Measurements from ENCODE around the gene CARMIL1.

GRCh38 chr6:25277857-25278256 lies 1.3 kb upstream of the CARMIL1 start:
- TF ChIP-seq CTCF (conservative IDR thresholded peaks at IDR 0.05 in 1 of 2, IDR thresholded peaks at IDR 0.05 in 1 of 2; ENCODE audit: extremely low read depth in 1 of 2, insufficient read depth in 1 of 2, low read depth in 1 of 2, low read length in 2 of 2), result no peak
- TF ChIP-seq EZH2 (IDR thresholded peaks at IDR 0.05; ENCODE audit: borderline replicate concordance, low read length), result no peak
